Fibroblast of upper back skin (primary cell): ENCODE results near the gene PRMT7.
A peak's percentile ranks its signal among the peaks of the same experiment; 100 is the strongest.
"Not testable (repeated sequence)": the region's sequence is repeated elsewhere in the genome, so short reads cannot be mapped to it uniquely, and the experiment has no call there.

Experiments used
- DNase-seq: peaks from one replicate; pipeline ENCODE4 v3.0.0-alpha.2; 2013

Gene PRMT7

DNA sequence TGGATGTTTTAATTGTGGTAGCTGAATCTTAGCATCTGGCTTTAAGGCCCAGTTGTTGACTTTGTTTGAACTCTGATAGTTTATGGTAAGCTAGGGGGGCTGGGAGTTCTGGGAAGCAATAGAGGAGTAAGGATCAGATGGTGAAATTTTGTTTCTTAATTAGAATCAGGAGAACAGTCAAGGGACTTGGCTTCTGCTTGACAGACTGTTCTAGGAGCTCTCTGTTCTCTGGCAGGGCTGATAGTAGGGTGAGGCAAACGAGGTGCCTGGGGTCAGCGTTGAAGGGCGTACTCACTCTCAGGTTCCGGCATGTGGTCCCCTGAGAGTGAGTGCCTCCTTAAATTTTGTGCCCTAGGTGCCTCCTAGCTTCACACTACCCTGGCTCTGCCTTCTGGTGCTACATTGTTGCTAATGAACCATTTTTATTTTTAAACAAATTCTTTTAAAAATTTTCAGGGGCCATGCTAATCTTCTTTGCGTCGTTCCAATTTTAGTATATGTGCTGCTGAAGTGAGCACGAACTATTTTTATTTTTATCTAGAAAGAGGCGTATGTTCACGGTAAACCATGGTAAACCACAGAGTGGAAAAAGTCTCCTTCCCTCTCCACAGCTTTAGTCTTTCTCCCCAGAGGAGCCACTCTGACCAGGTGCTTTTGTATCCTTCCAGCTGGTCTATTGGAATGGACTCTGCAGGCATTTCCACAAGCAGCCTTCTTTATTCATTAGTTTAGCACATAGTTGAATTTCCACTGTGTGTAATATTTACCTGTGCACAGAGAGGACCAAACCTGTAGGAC lies 26.8 kb upstream of the PRMT7 start:
- no peak for DNase-seq

DNA sequence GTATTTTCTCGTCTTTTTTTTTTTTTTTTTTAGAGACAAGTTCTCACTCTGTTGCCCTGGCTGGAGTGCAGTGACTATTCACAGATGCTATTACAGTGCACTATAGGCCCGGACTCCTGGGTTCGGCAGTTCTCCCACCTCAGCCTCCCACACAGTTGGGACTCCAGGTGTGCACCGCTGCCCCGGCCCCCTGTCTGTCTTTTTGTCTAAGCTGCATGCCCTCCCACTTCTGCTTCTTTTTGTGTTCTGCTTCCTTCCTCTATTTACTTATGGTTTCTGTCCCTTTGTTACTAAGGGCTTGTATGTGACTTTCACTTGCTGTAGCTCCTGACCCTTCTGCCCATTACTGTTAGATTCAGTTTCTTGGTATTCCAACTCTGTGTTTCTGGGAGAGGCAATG lies 26.0 kb upstream of the PRMT7 start:
- DNase-seq: no peak

DNA sequence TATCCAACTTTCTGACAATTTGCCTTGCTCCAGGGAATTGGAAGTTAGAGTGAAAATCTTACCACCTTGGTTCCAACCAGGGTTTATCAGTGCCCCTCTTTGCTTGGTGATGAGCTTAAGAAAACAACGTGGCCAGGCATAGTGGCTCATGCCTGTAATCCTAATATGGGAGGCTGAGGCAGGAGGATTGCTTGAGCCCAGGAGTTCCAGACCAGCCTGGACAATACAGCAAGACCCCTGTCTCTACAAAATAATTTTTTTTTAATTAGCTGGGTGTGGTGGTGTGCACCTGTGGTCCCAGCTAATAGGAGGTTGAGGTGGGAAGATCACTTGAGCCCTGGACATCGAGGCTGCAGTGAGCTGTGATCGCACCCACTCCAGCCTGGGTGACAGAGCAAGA lies 25.1 kb upstream of the PRMT7 start:
- no peak for DNase-seq

DNA sequence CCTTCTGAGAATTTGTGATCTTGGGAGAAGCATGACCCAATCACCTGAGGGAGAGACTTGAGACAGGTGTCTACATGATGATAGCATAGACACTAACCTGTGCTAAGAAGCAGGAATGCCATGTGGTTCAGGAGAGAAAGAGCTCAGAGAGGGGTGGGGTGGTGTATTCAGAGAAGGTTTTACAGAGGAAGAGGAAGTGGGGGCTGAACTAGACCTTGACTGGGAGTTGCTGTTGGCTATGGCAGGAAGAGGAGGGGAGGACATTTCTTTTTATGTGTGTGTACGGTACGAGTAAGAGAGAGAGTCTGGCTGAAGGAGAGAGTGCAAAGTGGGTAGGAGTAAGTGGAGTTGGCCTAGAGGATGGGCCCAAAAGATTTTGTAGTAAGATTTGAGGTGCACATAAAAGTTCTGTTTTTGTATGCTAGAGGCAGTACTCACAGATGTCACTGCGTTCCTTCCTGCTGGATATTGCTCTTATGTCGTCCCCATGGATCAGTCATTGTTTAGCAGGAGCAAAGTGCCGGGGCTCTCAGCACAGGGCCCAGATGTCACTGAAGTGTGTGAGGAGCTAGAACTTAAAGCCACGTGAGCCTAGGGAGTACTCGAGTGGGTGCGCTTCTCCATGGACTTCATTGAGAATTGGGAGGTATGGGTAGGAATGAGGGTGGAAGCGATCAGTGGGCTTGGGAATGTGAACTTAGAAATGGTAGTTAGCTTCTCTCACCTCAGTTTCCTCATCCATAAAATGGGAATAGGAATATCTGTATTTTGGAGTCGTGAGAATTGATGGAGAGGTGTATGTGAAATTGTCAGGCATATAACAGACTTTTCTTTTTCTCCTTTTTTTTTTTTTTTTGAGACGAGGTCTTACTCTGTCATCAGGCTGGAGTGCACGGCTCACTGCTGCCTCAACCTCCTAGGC lies 24.4 kb upstream of the PRMT7 start:
- DNase-seq: no peak

DNA sequence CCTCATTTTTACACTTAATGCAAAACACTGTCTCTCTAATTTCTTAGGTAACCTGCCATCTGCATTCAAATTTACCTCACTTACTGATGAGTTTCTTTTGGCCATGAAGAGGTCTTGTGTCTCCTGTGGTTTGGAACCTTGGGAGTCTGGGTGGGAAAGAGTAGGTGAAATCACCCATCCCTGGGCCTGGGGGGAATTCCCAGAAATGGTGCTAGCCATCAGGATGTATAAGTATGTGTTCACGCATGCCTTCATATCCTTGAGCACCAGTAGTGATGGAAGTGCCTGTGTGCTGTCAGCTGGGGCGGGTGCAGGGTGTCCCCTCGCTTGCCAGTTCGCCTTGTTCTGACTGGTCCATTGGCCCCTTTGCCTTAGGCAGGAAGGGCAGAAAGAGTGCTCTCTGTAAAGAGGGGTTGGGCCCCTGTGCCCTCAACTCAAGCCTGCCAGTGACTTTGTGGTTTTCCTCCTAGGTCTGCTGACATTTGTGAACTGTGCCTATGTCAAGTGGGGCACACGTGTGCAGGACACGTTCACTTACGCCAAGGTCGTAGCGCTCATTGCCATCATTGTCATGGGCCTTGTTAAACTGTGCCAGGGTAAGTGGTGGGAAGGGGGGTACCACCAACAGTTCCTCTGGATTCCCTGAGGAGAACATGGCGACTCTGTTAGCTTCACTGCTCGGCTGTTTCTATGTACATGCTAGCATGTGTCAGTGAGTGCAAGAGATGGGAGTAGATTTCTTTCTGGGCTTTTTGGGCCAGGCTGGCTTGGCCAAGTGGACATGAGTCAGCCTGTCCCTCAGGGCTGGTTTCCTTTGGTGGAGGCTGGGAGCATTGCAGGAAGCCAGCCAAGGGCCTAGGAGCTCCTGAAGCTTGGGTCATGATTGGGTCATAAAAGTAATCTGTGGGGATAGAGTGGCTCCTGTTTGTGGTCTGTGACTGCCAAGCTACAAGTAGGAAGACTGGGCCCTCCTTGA lies 23.3 kb upstream of the PRMT7 start:
- peak; percentile 62 for DNase-seq

DNA sequence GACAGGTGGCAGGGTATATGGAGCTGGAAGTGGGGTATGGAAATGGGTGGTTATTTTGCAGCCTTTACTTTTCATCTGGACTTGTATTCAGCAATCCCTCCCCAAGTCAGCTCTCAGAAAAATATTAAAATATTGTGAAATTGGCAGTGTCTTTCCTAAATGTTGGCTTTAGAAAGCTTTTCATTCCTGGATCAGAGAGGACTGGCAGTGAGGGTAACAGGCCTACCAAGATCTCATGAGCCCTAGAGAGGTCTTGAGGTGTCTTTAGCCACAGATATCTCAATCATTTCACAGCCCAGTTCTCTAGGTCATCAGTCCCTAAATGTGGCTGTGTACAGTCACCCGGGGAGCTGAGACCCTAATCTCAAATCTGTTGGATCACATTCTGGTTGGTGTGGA lies 22.6 kb upstream of the PRMT7 start:
- DNase-seq: no peak

DNA sequence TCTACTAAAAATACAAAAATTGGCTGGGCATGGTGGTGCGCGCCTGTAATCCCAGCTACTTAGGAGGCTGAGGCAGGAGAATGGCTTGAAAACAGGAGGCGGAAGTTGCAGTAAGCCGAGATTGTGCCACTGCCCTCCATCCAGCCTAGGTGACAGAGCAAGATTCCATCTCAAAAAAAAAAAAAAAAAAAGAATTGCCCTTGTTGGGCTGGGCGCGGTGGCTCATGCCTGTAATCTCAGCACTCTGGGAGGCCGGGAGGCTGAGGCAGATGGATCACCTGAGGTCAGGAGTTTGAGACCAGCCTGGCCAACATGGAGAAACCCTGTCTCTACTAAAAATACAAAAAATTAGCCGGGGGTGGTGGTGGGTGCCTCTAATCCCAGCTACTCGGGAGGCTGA lies 22.0 kb upstream of the PRMT7 start:
- DNase-seq: not testable (repeated sequence)

DNA sequence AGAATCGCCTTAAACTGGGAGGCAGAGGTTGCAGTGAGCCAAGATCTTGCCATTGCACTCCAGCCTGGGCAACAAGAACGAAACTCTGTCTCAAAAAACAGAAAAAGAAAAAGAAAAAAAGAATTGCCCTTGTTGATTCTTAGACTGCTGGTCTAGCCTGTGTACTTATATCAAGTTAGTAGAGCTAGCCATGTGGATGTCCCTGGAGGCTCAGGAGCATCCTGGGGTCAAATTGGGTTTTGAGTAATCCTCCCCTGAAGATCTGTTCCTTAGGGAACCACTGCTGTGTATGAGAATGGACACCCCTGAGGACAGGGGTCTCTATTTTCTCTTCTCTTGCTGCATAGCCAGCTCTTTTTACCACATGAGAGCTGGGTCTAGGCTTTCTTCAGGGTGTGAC lies 21.6 kb upstream of the PRMT7 start:
- DNase-seq: no peak

DNA sequence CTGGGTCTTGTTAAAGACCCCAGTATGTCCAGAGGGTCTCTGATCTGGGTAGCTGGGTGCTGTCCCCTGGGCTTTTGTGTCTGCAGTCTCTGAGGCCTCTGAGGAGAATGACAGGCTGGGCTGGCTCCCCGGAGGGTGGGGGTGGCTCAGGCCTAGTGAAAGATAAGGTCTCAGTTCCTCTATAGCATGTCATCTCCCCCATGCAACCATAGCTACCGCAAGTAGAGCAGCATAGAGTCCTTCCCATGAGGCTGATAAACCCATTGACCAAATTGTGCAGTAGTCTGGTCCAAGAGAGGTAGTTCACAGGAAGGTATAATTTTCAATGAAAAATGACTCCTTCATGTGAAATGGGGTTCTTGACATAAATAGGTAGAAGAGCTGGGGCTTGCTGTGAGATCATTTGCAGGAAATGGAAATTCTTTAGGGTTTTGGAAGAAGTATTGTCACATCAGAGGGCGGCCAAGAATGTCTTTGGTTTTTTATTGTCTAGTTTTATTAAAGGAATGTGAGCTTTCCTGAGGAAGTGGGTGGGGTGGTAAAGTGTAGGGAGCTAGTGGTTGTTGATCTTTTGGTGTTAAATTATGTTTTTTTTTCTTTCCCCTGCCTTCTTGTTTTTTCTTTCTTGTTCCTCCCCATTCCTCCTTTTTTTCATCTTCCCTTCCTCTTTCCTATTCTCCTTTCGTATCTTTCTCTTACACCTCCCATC lies 21.0 kb upstream of the PRMT7 start:
- DNase-seq: peak; percentile 38

DNA sequence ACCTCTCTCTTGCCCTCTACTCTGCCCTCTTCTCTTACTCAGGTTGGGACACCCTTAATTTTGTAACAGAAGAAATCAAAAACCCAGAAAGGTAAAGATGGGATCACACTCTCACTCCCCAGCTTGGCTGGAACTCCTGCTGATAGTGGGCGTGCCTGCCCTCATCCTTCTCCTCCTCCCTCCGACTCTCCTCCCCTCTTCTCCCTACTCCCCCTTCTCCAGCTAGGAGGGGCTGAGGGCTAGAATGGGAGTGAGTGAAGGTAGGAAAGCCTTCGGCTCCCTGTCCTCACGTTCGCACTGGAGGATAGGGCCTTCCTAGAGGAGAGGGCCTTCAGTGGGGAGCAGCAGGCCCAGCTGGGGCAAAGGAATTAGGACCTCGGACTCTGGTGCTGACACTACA lies 20.4 kb upstream of the PRMT7 start:
- DNase-seq: no peak

DNA sequence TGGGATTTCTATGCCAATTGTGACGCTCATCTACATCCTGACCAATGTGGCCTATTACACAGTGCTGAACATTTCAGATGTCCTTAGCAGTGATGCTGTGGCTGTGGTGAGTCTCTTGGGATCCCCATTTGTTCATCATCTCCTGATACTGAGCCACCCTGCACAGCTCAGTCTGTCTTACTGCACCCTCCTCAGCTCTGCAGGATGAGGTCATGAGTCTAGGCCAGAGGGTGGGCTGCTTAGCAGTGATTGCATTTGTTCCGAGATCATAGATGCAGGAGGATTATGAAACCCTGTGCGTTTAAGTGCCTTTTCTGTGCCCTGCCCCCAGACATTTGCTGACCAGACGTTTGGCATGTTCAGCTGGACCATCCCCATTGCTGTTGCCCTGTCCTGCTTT lies 19.6 kb upstream of the PRMT7 start:
- DNase-seq: no peak

DNA sequence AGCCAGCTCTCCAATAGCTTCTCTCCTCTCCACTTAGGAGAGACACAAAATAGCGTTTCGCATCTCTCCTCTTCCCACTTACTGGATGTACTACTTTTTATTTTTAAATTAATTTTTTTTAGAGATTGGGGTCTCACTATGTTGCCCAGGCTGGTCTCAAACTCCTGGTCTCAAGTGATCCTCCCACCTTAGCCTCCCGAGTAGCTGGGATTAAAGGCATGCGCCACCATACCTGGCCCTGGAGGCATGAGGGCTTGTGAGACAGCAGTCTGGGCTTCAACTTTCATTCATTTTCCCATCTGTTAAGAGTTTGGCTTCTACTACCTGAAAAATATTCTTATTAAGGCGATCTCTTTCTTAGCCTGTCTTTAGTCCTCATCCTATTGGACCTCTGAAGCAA lies 18.4 kb upstream of the PRMT7 start:
- no peak for DNase-seq

DNA sequence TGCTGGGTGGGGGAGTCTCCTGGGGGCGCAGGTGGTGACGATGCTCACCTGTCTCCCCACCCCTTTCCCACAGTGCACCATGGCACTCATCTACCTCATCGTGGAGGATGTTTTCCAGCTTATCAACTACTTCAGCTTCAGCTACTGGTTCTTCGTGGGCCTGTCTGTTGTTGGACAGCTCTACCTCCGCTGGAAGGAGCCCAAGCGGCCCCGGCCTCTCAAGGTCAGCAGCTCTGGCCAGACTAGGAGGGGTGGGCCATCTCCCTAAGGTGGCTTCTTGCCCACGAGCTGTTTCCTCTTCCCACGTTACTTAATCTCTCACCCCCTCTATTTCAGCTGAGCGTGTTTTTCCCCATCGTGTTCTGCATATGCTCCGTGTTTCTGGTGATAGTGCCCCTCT lies 14.5 kb upstream of the PRMT7 start:
- no peak for DNase-seq

DNA sequence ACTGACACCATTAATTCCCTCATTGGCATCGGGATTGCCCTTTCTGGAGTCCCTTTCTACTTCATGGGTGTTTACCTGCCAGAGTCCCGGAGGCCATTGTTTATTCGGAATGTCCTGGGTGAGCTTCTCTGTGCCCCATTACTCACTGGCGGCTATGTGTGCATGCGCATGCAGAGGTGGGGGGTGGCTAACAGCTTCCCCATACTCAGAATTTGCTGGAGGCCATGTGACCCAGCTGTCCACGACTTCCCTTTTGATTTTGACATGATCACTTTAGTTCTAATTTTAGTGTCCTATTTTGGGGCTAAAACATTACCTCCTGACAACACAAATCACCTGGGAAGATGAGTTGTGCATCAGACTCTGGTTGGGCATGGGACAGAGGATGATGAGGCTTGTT lies 14.1 kb upstream of the PRMT7 start:
- DNase-seq: no peak

DNA sequence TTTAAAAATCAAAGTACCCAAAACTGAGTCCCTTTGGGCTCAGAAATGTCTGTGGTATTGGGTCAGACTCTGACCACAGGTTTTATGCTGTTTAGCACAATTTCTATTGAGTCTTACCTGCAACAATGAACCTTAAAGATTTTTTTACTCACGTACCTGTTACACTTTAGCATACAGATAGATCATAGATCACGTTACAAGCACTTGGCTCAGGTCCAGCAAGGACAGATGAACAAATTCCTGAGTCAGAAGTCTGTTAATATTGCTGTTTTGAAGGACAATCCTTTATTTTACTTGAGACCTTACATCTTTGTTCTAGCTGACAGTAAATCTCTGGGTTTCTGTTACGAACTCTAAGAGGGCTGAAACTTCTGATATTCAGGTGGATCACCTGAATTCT lies 12.9 kb upstream of the PRMT7 start:
- no peak for DNase-seq

DNA sequence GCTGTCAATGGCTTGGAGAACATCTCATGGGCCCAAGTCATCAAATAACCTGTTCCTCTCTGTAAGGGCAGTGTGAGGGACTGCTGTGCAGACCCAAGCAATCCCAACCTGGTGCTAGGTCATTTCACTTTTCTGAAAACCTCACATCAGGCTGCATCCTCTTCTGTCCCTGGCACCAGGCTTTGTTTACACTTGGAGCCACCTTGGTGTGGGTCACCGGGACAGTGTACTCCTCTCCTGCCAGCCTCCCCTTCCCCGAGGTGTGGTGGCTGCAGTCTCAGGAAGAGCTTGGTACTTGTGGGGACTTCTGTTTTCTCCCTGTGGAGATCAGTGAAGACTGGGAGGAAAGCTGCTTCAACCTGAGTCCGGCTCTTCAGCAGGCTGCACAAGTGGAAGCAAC lies 12.5 kb upstream of the PRMT7 start:
- DNase-seq: no peak

DNA sequence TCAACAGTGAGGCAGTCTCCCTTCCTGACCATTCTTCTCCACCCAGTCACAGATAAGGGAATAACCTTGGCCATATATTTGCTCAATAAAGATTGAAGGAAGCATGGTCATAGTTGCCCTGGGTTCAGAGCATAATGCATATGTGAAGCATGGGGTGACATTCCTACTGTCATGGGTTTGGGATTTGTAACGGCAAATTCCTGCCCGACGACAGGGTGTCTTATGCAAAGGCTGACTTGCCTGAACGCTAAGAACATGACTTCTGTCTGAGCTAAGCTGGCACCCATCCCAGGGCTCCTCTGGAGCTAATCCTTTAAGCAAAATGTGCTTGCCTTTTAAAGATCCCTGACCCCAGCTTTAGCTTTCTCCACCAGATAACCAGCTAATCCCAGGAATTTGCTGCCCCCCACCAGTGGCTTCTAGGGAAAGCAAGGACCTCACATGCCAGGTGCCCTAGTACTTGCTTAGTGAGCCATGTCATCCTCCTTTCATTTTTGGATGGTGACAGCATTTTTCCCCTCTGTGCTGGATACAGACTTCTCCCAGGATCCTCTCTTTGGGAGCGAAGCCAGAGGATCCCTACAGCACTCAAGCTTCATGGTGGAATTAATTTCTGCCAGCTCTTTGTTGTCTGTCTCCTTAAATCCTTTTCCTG lies 11.8 kb upstream of the PRMT7 start:
- DNase-seq: peak; percentile 65

DNA sequence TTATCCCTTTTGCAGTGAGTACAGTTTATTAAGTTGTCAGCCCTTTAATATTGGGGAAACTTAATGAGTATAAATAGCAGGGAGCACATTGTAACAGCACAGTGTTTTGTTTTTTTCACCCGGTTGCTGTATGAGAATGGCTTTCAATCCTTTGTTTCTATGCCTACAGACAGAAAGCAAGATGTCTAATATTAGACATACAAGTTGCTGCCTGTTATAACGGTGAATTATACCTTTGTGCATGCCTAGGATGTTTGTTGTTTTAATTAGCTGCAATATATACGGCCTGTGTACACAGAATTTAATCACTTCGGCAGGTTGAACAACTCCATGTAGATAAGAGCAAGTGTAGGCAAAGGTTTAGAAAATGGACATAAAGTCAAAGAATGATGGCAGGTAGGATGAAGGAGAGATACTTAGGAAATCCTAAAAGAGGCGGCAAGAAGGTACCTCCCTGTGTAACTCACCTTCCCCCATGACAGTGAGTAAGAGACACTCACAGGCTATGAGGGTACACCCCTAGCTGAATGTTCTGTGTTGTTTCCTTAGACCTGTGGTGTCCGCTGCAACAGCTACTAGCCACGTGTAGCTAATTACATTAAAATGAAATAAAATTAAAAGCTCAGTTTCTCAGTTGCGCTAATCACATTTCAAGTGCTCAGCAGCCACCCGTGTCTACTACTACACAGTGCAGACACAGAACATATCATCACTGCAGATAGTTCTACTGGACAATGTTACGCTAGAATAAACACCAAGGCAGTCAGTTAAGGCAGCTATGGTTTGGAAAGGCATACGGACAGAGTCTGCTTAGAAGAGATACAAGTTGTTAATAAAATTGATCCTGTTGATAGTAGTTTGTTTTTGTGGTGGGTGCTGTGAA lies 11.0 kb upstream of the PRMT7 start:
- DNase-seq: no peak

DNA sequence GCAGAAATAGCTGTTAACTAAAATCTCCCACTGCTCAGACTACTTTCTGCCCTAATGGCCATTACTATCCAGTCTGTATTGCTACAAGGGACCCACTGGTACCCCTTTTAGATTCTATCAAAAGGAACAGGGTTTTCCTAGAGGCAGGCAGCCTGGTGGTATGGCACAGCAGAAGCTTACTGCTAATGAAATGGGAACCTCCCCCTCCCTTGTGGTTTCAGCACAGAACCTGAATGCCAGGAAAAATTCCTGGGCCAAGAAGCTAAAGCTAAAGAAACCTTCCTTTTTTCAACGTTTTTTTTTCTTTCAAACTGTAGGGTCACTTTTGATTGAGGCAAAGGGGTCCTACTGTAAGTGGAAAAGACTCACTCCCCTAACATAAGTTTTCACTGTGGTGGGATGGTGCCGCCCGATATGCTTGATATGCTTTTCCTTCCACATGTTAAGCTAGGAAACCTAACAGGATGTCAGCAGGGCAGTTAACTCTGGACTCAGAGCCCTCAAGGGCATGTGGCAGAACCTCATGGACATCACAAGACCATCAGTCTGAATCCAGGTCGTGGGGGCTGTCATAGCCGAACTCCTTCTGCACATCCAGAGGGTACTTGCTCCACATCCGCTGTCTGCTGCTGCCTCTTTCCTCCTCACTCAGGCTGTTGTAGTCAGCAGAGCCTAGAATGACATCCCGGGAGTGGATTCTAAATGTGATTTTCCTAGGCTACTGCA lies 9.9 kb upstream of the PRMT7 start:
- no peak for DNase-seq

DNA sequence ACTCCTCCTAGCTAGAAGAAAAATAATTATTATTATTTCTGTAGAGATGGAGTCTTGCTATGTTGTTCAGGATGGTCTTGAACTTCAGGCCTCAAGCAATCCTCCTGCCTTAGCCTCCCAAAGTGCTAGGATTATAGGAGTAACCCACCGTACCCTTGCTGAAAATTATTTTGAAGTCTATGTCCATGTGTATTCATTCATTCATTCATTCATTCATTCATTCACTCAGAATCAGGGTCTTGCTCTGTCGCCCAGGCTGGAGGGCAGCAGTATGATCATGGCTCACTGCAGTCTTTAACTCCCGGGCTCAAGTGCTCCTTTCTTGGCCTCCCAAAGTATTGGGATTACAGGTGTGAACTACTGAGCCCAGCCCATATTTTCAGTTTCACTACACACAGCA lies 4.2 kb upstream of the PRMT7 start:
- no peak for DNase-seq
